HepG2 (cell line): ENCODE results near the gene TSSK3. TPM values are rescaled to one million over a fixed set of nuclear protein-coding genes. Genes with fewer than 3 reads are reported as not detected.

Source experiments
- ATAC-seq: fragments of 200-7000 bp; cut with Tn5 transposase; 3 replicates; pipeline ENCODE4 v1.9.1; 2020; ENCODE audit warnings: mild to moderate bottlenecking, moderate library complexity
- BruUV-seq: library from RNA; stranded (reverse); fragments of 400-500 nt; replicated peaks from 2 replicates; lab custom pipeline; 2021; lab: Mats Ljungman, UMichigan
- CTCF ChIA-PET: fragments of 300-600 bp; formaldehyde crosslinking; extraction: SDS; loops from one replicate; lab custom pipeline; 2021; ENCODE audit warnings: low total read pairs, inconsistent platforms, low intra/inter-chr PET ratio; lab: Yijun Ruan, JAX
- POLR2A ChIA-PET: fragments of 350-600 bp; sonication (Branson Sonifier 250); formaldehyde crosslinking; loops from one replicate; lab custom pipeline; 2020; ENCODE audit warnings: antibody characterized with exemption, inconsistent platforms; lab: Yijun Ruan, JAX
- DNase-seq: peaks from one replicate; pipeline ENCODE4 v3.0.0-alpha.2; 2015; ENCODE audit warnings: low spot score
- FAIRE-seq: peaks from 3 replicates; lab custom pipeline; 2011; peaks lifted over from hg19 to GRCh38; lab: Jason Lieb, UNC
- H2AFZ ChIP-seq: one replicate; pipeline ENCODE4 v1.6.1; 2011; ENCODE audit warnings: low read length, inconsistent platforms
- H3K27ac ChIP-seq: fragments of 300-600 bp; 3 replicates; pipeline ENCODE4 v1.8.0; 2011; ENCODE audit warnings: mixed run types, mild to moderate bottlenecking, mixed read lengths, low read length, inconsistent platforms; ENCODE audit not compliant: insufficient read depth; ENCODE audit errors: extremely low read length
- H3K27me3 ChIP-seq, 2 experiments: fragments of 200-600 bp in 1 of 2; 2 replicates in 1 of 2; 3 replicates in 1 of 2; pipeline versions ENCODE4 v1.6.0 to v1.8.0; 2011; ENCODE audit warnings: low read length in 2 of 2, mild to moderate bottlenecking in 2 of 2, moderate library complexity in 2 of 2, inconsistent platforms in 1 of 2; ENCODE audit not compliant: insufficient read depth in 2 of 2, control insufficient read depth in 1 of 2
- H3K36me3 ChIP-seq, 2 experiments: fragments of 200-600 bp in 1 of 2; replicated peaks in 1 of 2; 2 replicates in 1 of 2; 3 replicates in 1 of 2; pipeline versions ENCODE4 v1.5.1 to v1.8.0; 2011; ENCODE audit warnings: low read length in 2 of 2, inconsistent platforms in 1 of 2; ENCODE audit not compliant: insufficient read depth in 2 of 2, control insufficient read depth in 1 of 2
- H3K4me1 ChIP-seq: 2 replicates; pipeline ENCODE4 v1.5.1; 2012; ENCODE audit warnings: low read length, inconsistent platforms; ENCODE audit not compliant: insufficient read depth
- H3K4me2 ChIP-seq: 2 replicates; pipeline ENCODE4 v1.6.0; 2011; ENCODE audit warnings: low read depth, low read length, inconsistent platforms
- H3K4me3 ChIP-seq, 3 experiments: fragments of 200-600 bp in 1 of 3; sonication (generic), shearing (Covaris generic) in 1 of 3; replicated peaks in 1 of 3; 2 replicates each; pipeline ENCODE4 v1.5.1; 2011 to 2016; ENCODE audit warnings: low read length in 3 of 3, inconsistent platforms in 2 of 3, low read depth in 2 of 3, mild to moderate bottlenecking in 2 of 3, control low read depth in 1 of 3, mixed read lengths in 1 of 3; ENCODE audit not compliant: insufficient read depth in 1 of 3
- H3K79me2 ChIP-seq: one replicate; pipeline ENCODE4 v1.6.1; 2011; ENCODE audit warnings: low read length, inconsistent platforms; ENCODE audit not compliant: insufficient read depth
- H3K9ac ChIP-seq: 2 replicates; pipeline ENCODE4 v1.6.0; 2011; ENCODE audit warnings: mild to moderate bottlenecking, low read depth, low read length, inconsistent platforms; ENCODE audit not compliant: insufficient read depth
- H3K9me3 ChIP-seq: 2 replicates; pipeline ENCODE4 v1.5.1; 2012; ENCODE audit warnings: mild to moderate bottlenecking, low read length
- H4K20me1 ChIP-seq: 2 replicates; pipeline ENCODE4 v1.6.0; 2011; ENCODE audit warnings: inconsistent platforms, mild to moderate bottlenecking, low read length, moderate library complexity; ENCODE audit not compliant: insufficient read depth
- RAD21 ChIP-seq: fragments of 450-650 bp; formaldehyde crosslinking; IDR thresholded peaks from 2 replicates; pipeline ENCODE4 v1.5.0; 2020; ENCODE audit warnings: mild to moderate bottlenecking
- RBFOX2 ChIP-seq: fragments of 200-400 bp; formaldehyde crosslinking; IDR thresholded peaks from 2 replicates; pipeline ENCODE4 v1.6.1; 2017; ENCODE audit warnings: low read depth, mild to moderate bottlenecking, low read length
- SALL1 ChIP-seq: sonication (generic); formaldehyde crosslinking; IDR thresholded peaks from 2 replicates; pipeline ENCODE4 v1.8.0; 2022; ENCODE audit warnings: mild to moderate bottlenecking, missing genetic modification reagents
- STAG1 ChIP-seq: sonication (generic); formaldehyde crosslinking; IDR thresholded peaks from 2 replicates; pipeline ENCODE4 v1.4.0; 2020; ENCODE audit warnings: missing genetic modification reagents
- ZNF121 ChIP-seq: sonication (generic); formaldehyde crosslinking; IDR thresholded peaks from 2 replicates; pipeline ENCODE4 v1.5.0; 2020; ENCODE audit warnings: mild to moderate bottlenecking, missing genetic modification reagents
- ZNF335 ChIP-seq: sonication (generic); formaldehyde crosslinking; IDR thresholded peaks from 2 replicates; pipeline ENCODE4 v1.4.0; 2020; ENCODE audit warnings: missing genetic modification reagents
- ZNF343 ChIP-seq: sonication (generic); formaldehyde crosslinking; IDR thresholded peaks from 2 replicates; pipeline ENCODE4 v1.4.0; 2020; ENCODE audit warnings: mild to moderate bottlenecking, missing genetic modification reagents
- WGBS: methylation state at CpG from one replicate; pipeline ENCODE4 v1.1.6; 2017; ENCODE audit warnings: low lambda C conversion rate; 5-methylcytosine and 5-hydroxymethylcytosine counted together
- in situ Hi-C: cut with HindIII; loops from 2 replicates; pipeline ENCODE4 v1.10.0; 2017; ENCODE audit warnings: low pct_unique_long_range_greater_than_20kb; ENCODE audit not compliant: extremely low pct_ligation_motif_present
- intact Hi-C: fragments of 100-400 bp; cut with micrococcal nuclease; formaldehyde crosslinking; loops from one replicate; pipeline ENCODE4 v1.10.0; 2022; ENCODE audit not compliant: unreplicated experiment
- polyA plus RNA-seq, 8 experiments: library from polyadenylated mRNA; depleted of rRNA in 3 of 8; stranded (reverse) in 7 of 8; unstranded in 1 of 8; fragments of >200 nt; fragmentation: Illumina TruSeq in 4 of 8; extraction: Trizol in 4 of 8; gene quantifications; 2 replicates each; pipeline versions ENCODE4 v1.2.1 to v1.2.3, GENCODE V29; 2011 to 2016; ENCODE audit warnings: low read depth in 4 of 8, missing spikeins in 1 of 8, mixed read lengths in 1 of 8; ENCODE audit not compliant: insufficient read depth in 1 of 8
- total RNA-seq, 5 experiments: library from RNA; depleted of rRNA; stranded (reverse); fragments of >200 nt; fragmentation: Illumina TruSeq; extraction: Trizol; gene quantifications; 2 replicates each; pipeline ENCODE4 v1.2.3, GENCODE V29; 2016; ENCODE audit warnings: low read depth in 1 of 5
- TF ChIP-seq, protein P1 (sequence below): sonication (generic); formaldehyde crosslinking; IDR thresholded peaks from 2 replicates; pipeline ENCODE4 v1.5.0; 2020; ENCODE audit warnings: mild to moderate bottlenecking, missing genetic modification reagents, moderate library complexity

TSSK3 gene
- total and polyA plus RNA-seq, 2 of the 13 experiments (the other 11 are each of a cell fraction or from before 2014, with no cell fraction given) = 1.0 to 1.1 TPM

- Histone ChIP-seq H2AFZ (no peak overlapping the region), H3K9me3 (no peaks in the 10 kb centered on the region)
- TF ChIP-seq ZNF121 (CRISPR knock-in tag) (peak; percentile 54; the same call in 1 of the 2 replicates), ZNF343 (CRISPR knock-in tag) (no peak), RBFOX2 (0 out of 2 replicates have a peak, but pooled peaks have one; percentile 21)
- TF ChIP-seq, all 625 proteins: peak for 2
- FAIRE-seq (no peak), ATAC-seq (no peak), DNase-seq (no peak)
- Histone ChIP-seq H3K4me1 (no peaks in the 10 kb centered on the region), H3K27me3 (no peaks in the 10 kb centered on the region), H3K4me3 (no peak overlapping the region), H3K27ac (no peak overlapping the region), H3K79me2 (no peaks in the 10 kb centered on the region), H3K9ac (no peak overlapping the region), H4K20me1 (no peaks in the 10 kb centered on the region), H3K36me3 (peaks cover 27 to 69% of the 10 kb centered on the region in 2 experiments), H3K4me2 (no peak overlapping the region)
- BruUV-seq = no TSS peak
- ChIA-PET POLR2A (interaction anchor here (0.8 to 1.4 kb wide), 3 partner anchors 10 to 26 kb away, joined by 3 to 4 read pairs (median 4); partner anchors contain the start of gene BSDC1), CTCF (no interaction called here)
- intact Hi-C loops (no loop called here), in situ Hi-C loops (no loop called here)
- WGBS = 94% methylated on average over 7 of the region's 7 CpGs
Observed at GRCh38 chr1:32367912-32368635, 5.7 kb downstream of the TSSK3 start.

GRCh38 chr1:32372149-32372756 is 9.9 kb downstream of the TSSK3 start:
- H3K4me2 ChIP-seq = no peak overlapping the region
- no peaks in the 10 kb centered on the region for H3K4me1 ChIP-seq
- in situ Hi-C loops = no loop called here
- BruUV-seq = no TSS peak
- CTCF ChIA-PET = interaction anchor here (1.1 kb wide), 1 partner anchor 157 kb away, joined by 3 read pairs; no protein-coding TSS in a partner anchor
- 0 out of 2 replicates have a peak, but pooled peaks have one; percentile 5 for TF ChIP-seq RBFOX2
- TF ChIP-seq STAG1 = peak; percentile 67
- TF ChIP-seq, protein P1, sequence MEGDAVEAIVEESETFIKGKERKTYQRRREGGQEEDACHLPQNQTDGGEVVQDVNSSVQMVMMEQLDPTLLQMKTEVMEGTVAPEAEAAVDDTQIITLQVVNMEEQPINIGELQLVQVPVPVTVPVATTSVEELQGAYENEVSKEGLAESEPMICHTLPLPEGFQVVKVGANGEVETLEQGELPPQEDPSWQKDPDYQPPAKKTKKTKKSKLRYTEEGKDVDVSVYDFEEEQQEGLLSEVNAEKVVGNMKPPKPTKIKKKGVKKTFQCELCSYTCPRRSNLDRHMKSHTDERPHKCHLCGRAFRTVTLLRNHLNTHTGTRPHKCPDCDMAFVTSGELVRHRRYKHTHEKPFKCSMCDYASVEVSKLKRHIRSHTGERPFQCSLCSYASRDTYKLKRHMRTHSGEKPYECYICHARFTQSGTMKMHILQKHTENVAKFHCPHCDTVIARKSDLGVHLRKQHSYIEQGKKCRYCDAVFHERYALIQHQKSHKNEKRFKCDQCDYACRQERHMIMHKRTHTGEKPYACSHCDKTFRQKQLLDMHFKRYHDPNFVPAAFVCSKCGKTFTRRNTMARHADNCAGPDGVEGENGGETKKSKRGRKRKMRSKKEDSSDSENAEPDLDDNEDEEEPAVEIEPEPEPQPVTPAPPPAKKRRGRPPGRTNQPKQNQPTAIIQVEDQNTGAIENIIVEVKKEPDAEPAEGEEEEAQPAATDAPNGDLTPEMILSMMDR (CRISPR knock-in tag) = peak; percentile 47
- TF ChIP-seq ZNF335 (CRISPR knock-in tag) = no peak
- 0 out of 2 replicates have a peak, but pooled peaks have one; percentile 17 for TF ChIP-seq RAD21 (CRISPR knock-in tag)
- TF ChIP-seq SALL1 (CRISPR knock-in tag) = no peak
- DNase-seq (no peak), ATAC-seq (peak; percentile 64), FAIRE-seq (no peak)
- H3K9me3 ChIP-seq = no peaks in the 10 kb centered on the region
- no peak overlapping the region for H3K4me3 ChIP-seq
- H4K20me1 ChIP-seq = no peaks in the 10 kb centered on the region
- no peak overlapping the region for H3K27ac ChIP-seq
- H3K36me3 ChIP-seq = peaks cover 39 to 74% of the 10 kb centered on the region in 2 experiments
- H2AFZ ChIP-seq = no peak overlapping the region
- H3K27me3 ChIP-seq = no peaks in the 10 kb centered on the region
- H3K79me2 ChIP-seq = no peaks in the 10 kb centered on the region
- POLR2A ChIA-PET = interaction anchor here (0.7 to 1.2 kb wide), 3 partner anchors 20 to 36 kb away, joined by 3 to 5 read pairs (median 4); partner anchors contain the start of genes BSDC1 and MARCKSL1
- intact Hi-C loops = no loop called here
- no peak overlapping the region for H3K9ac ChIP-seq
- 100% methylated on average over 5 of the region's 5 CpGs for WGBS
